Neural crest cell (in vitro differentiated cells): ENCODE results near the gene TOLLIP. TPM values are rescaled to one million over a fixed set of nuclear protein-coding genes. Genes with fewer than 3 reads are reported as not detected.

Experiments used
- DNase-seq: peaks from one replicate; pipeline ENCODE4 v3.0.0; 2021; ENCODE audit warnings: low read depth, mixed read lengths, low spot score
- H3K27ac Mint-ChIP-seq: one replicate; pipeline ENCODE4 v1.8.0; 2021; ENCODE audit warnings: mild to moderate bottlenecking, mixed read lengths; ENCODE audit not compliant: unreplicated experiment
- H3K27me3 Mint-ChIP-seq: 2 replicates; pipeline ENCODE4 v1.8.0; 2021; ENCODE audit warnings: low read depth, mild to moderate bottlenecking, mixed read lengths
- H3K36me3 Mint-ChIP-seq: 2 replicates; pipeline ENCODE4 v1.8.0; 2021; ENCODE audit warnings: low read depth, mild to moderate bottlenecking, mixed read lengths
- H3K4me1 Mint-ChIP-seq: 2 replicates; pipeline ENCODE4 v1.8.0; 2021; ENCODE audit warnings: mixed read lengths
- H3K4me3 Mint-ChIP-seq: one replicate; pipeline ENCODE4 v1.8.0; 2021; ENCODE audit warnings: mild to moderate bottlenecking, mixed read lengths
- H3K9me3 Mint-ChIP-seq: 2 replicates; pipeline ENCODE4 v1.8.0; 2021; ENCODE audit warnings: mixed read lengths
- CTCF ChIP-seq: fragments of 200-600 bp; sonication (generic); conservative IDR thresholded peaks from 2 replicates; pipeline ENCODE4 v1.5.0; 2021; ENCODE audit warnings: antibody characterized with exemption, mild to moderate bottlenecking
- total RNA-seq: library from RNA; stranded (reverse); gene quantifications from 2 replicates; pipeline ENCODE4 v1.2.1, GENCODE V29; 2021

Gene TOLLIP
- total RNA-seq, 1 donor from 2014 or later = 40.3 TPM

GRCh38 chr11:1231396-1232020 is 77.9 kb downstream of the TOLLIP start:
- H3K4me3 Mint-ChIP-seq = no peak overlapping the region
- H3K9me3 Mint-ChIP-seq = no peaks in the 10 kb centered on the region
- no peak for DNase-seq
- H3K27me3 Mint-ChIP-seq = no peaks in the 10 kb centered on the region
- no peak for TF ChIP-seq CTCF
- no peaks in the 10 kb centered on the region for H3K4me1 Mint-ChIP-seq
- H3K36me3 Mint-ChIP-seq = no peaks in the 10 kb centered on the region
- no peak overlapping the region for H3K27ac Mint-ChIP-seq

GRCh38 chr11:1230456-1231395 is 78.7 kb downstream of the TOLLIP start:
- H3K4me3 Mint-ChIP-seq = no peak overlapping the region
- H3K9me3 Mint-ChIP-seq = no peaks in the 10 kb centered on the region
- no peaks in the 10 kb centered on the region for H3K27me3 Mint-ChIP-seq
- no peak for DNase-seq
- no peak for TF ChIP-seq CTCF
- no peak overlapping the region for H3K27ac Mint-ChIP-seq
- no peaks in the 10 kb centered on the region for H3K4me1 Mint-ChIP-seq
- no peaks in the 10 kb centered on the region for H3K36me3 Mint-ChIP-seq

GRCh38 chr11:1230121-1230455 is 79.3 kb downstream of the TOLLIP start:
- no peak for TF ChIP-seq CTCF
- H3K4me3 Mint-ChIP-seq = no peak overlapping the region
- H3K36me3 Mint-ChIP-seq = no peaks in the 10 kb centered on the region
- H3K27me3 Mint-ChIP-seq = no peaks in the 10 kb centered on the region
- DNase-seq = no peak
- no peaks in the 10 kb centered on the region for H3K4me1 Mint-ChIP-seq
- no peak overlapping the region for H3K27ac Mint-ChIP-seq
- H3K9me3 Mint-ChIP-seq = no peaks in the 10 kb centered on the region

GRCh38 chr11:1229471-1230120 is 79.8 kb downstream of the TOLLIP start:
- no peaks in the 10 kb centered on the region for H3K36me3 Mint-ChIP-seq
- no peak for DNase-seq
- TF ChIP-seq CTCF = no peak
- H3K27me3 Mint-ChIP-seq = no peaks in the 10 kb centered on the region
- no peak overlapping the region for H3K27ac Mint-ChIP-seq
- no peaks in the 10 kb centered on the region for H3K9me3 Mint-ChIP-seq
- H3K4me1 Mint-ChIP-seq = no peaks in the 10 kb centered on the region
- H3K4me3 Mint-ChIP-seq = no peak overlapping the region

GRCh38 chr11:1228921-1229451 is 80.4 kb downstream of the TOLLIP start:
- Mint-ChIP-seq H3K36me3 (no peaks in the 10 kb centered on the region), H3K4me3 (no peak overlapping the region), H3K27ac (no peak overlapping the region), H3K27me3 (no peaks in the 10 kb centered on the region), H3K9me3 (no peaks in the 10 kb centered on the region), H3K4me1 (no peaks in the 10 kb centered on the region)
- no peak for DNase-seq
- TF ChIP-seq CTCF = no peak
